Natural killer cell (primary cell): ENCODE measurements around the gene LAPTM5. TPM values are rescaled to one million over a fixed set of nuclear protein-coding genes. Genes with fewer than 3 reads are reported as not detected.

ENCODE experiments used
- ATAC-seq, 3 donors: fragments of 150-1000 bp in 2 of 3; fragments of 200-7000 bp in 1 of 3; cut with Tn5 transposase; 1 replicate in 1 of 3; 2 replicates in 2 of 3; pipeline ENCODE4 v1.10.0; 2021; ENCODE audit warnings: mild to moderate bottlenecking in 2 of 3, moderate library complexity in 2 of 3
- DNase-seq, 2 donors: peaks; one replicate each; pipeline versions ENCODE4 v3.0.0 to v3.0.0-alpha.2; 2013 to 2021; ENCODE audit warnings: mixed read lengths in 1 of 2
- H3K27ac ChIP-seq: one replicate; pipeline ENCODE4 v1.5.1; 2013; ENCODE audit warnings: mild to moderate bottlenecking, low read length
- H3K27me3 ChIP-seq: one replicate; pipeline ENCODE4 v1.6.1; 2013; ENCODE audit warnings: low read length; ENCODE audit not compliant: control insufficient read depth, insufficient read depth
- H3K36me3 ChIP-seq: one replicate; pipeline ENCODE4 v1.6.1; 2013; ENCODE audit warnings: low read length; ENCODE audit not compliant: control insufficient read depth, insufficient read depth
- H3K4me1 ChIP-seq: one replicate; pipeline ENCODE4 v1.6.1; 2013; ENCODE audit warnings: low read length; ENCODE audit not compliant: control insufficient read depth, insufficient read depth
- H3K4me3 ChIP-seq: one replicate; pipeline ENCODE4 v1.5.1; 2013; ENCODE audit warnings: low read length
- H3K9me3 ChIP-seq: one replicate; pipeline ENCODE4 v1.6.1; 2013; ENCODE audit warnings: low read length; ENCODE audit not compliant: control insufficient read depth, insufficient read depth
- H3K27ac Mint-ChIP-seq, 2 donors: one replicate each; pipeline ENCODE4 v1.8.0; 2022; ENCODE audit warnings: mild to moderate bottlenecking in 2 of 2, mixed read lengths in 2 of 2, moderate library complexity in 1 of 2
- H3K27me3 Mint-ChIP-seq, 2 donors: one replicate each; pipeline ENCODE4 v1.8.0; 2022; ENCODE audit warnings: low read depth in 2 of 2, mixed read lengths in 2 of 2
- H3K36me3 Mint-ChIP-seq: one replicate; pipeline ENCODE4 v1.8.0; 2022; ENCODE audit warnings: mixed read lengths
- H3K4me1 Mint-ChIP-seq, 2 donors: one replicate each; pipeline ENCODE4 v1.8.0; 2022; ENCODE audit warnings: mixed read lengths in 2 of 2
- H3K4me3 Mint-ChIP-seq: one replicate; pipeline ENCODE4 v1.8.0; 2022; ENCODE audit warnings: mild to moderate bottlenecking, moderate library complexity, mixed read lengths
- H3K9me3 Mint-ChIP-seq, 2 donors: one replicate each; pipeline ENCODE4 v1.8.0; 2022; ENCODE audit warnings: mixed read lengths in 2 of 2
- CTCF ChIP-seq: fragments of 200-600 bp; IDR thresholded peaks from one replicate; pipeline ENCODE4 v1.8.0; 2022; ENCODE audit warnings: antibody characterized with exemption
- WGBS: methylation state at CpG from one replicate; pipeline ENCODE4 v1.1.7; 2013; ENCODE audit warnings: missing lambda C conversion rate; ENCODE audit not compliant: insufficient coverage; 5-methylcytosine and 5-hydroxymethylcytosine counted together
- intact Hi-C: fragments of 100-400 bp; cut with micrococcal nuclease; formaldehyde crosslinking; loops from one replicate; pipeline ENCODE4 v1.14.2; 2022
- total RNA-seq, 4 donors: library from RNA; stranded (reverse); fragments of 120-200 nt in 1 of 4; gene quantifications; one replicate each; pipeline versions ENCODE4 v1.2.3 to v1.2.4, GENCODE V29; 2013 to 2022

LAPTM5 gene
- total RNA-seq, 3 donors from 2014 or later (not counting 1 experiment from before 2014, with no cell fraction given), result 520 to 674 (median 533) TPM

- intact Hi-C loops, result loop anchor here (10.0 kb wide), 1 partner anchor 546 kb away; no protein-coding TSS in a partner anchor
- Histone ChIP-seq H3K36me3 (no peaks in the 10 kb centered on the region), H3K9me3 (no peaks in the 10 kb centered on the region), H3K4me3 (no peak overlapping the region), H3K27me3 (no peaks in the 10 kb centered on the region), H3K27ac (peak overlapping the region; percentile 1), H3K4me1 (peaks cover 83% of the 10 kb centered on the region)
- ATAC-seq, result no peak
- no peaks in the 10 kb centered on the region for H3K27me3 Mint-ChIP-seq
- no peaks in the 10 kb centered on the region for H3K36me3 Mint-ChIP-seq
- H3K27ac Mint-ChIP-seq, result peak overlapping the region; percentile 99 to 100
- H3K4me3 Mint-ChIP-seq, result peak overlapping the region; percentile 75
- TF ChIP-seq CTCF, result no peak
- no peaks in the 10 kb centered on the region for H3K9me3 Mint-ChIP-seq
- peaks cover 61 to 70% of the 10 kb centered on the region in 2 donors for H3K4me1 Mint-ChIP-seq
- DNase-seq, result peak in 1 of 2 donors; percentile 49
Measured at GRCh38 chr1:30758785-30759380, 1.3 kb upstream of the LAPTM5 start.

GRCh38 chr1:30758121-30758688 is 631 bp upstream of the LAPTM5 start:
- Mint-ChIP-seq H3K4me1 (peaks cover 68 to 77% of the 10 kb centered on the region in 2 donors), H3K27ac (peak overlapping the region; percentile 99 to 100), H3K27me3 (no peaks in the 10 kb centered on the region), H3K9me3 (no peaks in the 10 kb centered on the region), H3K36me3 (no peaks in the 10 kb centered on the region), H3K4me3 (peak overlapping the region; percentile 99)
- peaks cover 85% of the 10 kb centered on the region for H3K4me1 ChIP-seq
- no peaks in the 10 kb centered on the region for H3K36me3 ChIP-seq
- intact Hi-C loops, result loop anchor here (10.0 kb wide), 1 partner anchor 547 kb away; no protein-coding TSS in a partner anchor
- no peak for TF ChIP-seq CTCF
- H3K9me3 ChIP-seq, result no peaks in the 10 kb centered on the region
- ATAC-seq (no peak), DNase-seq (no peak)
- peak overlapping the region; percentile 87 for H3K4me3 ChIP-seq
- no peaks in the 10 kb centered on the region for H3K27me3 ChIP-seq
- 75% methylated on average over 7 of the region's 7 CpGs for WGBS
- H3K27ac ChIP-seq, result peak overlapping the region; percentile 95

- Histone ChIP-seq H3K36me3 (peaks cover 9% of the 10 kb centered on the region), H3K4me3 (peak overlapping the region; percentile 87), H3K9me3 (no peaks in the 10 kb centered on the region), H3K27ac (peak overlapping the region; percentile 95), H3K27me3 (no peaks in the 10 kb centered on the region), H3K4me1 (peaks cover 88% of the 10 kb centered on the region)
- intact Hi-C loops, result loop anchor here (1.0 to 10.0 kb wide), 4 partner anchors 7 to 548 kb away; no protein-coding TSS in a partner anchor
- no peaks in the 10 kb centered on the region for H3K9me3 Mint-ChIP-seq
- ATAC-seq (peak; percentile 66 to 87 (median 73)), DNase-seq (peak; percentile 72 to 87)
- peak overlapping the region; percentile 99 for H3K4me3 Mint-ChIP-seq
- no peak for TF ChIP-seq CTCF
- H3K27me3 Mint-ChIP-seq, result no peaks in the 10 kb centered on the region
- 0% methylated on average over 17 of the region's 17 CpGs for whole genome bisulfite sequencing
- H3K4me1 Mint-ChIP-seq, result peaks cover 81 to 88% of the 10 kb centered on the region in 2 donors
- no peaks in the 10 kb centered on the region for H3K36me3 Mint-ChIP-seq
- H3K27ac Mint-ChIP-seq, result peak overlapping the region; percentile 99 to 100
Measured at GRCh38 chr1:30756545-30757351, 826 bp downstream of the LAPTM5 start.
